ENCODE results near the gene REEP1. TPM values are rescaled to one million over a fixed set of nuclear protein-coding genes. Genes with fewer than 3 reads are reported as not detected.

Gene REEP1
- total and polyA plus RNA-seq, 9 of the 15 experiments (the other 6 are each of a cell fraction or from before 2014, with no cell fraction given), result 0.11 to 0.67 (median 0.13) TPM

DNA sequence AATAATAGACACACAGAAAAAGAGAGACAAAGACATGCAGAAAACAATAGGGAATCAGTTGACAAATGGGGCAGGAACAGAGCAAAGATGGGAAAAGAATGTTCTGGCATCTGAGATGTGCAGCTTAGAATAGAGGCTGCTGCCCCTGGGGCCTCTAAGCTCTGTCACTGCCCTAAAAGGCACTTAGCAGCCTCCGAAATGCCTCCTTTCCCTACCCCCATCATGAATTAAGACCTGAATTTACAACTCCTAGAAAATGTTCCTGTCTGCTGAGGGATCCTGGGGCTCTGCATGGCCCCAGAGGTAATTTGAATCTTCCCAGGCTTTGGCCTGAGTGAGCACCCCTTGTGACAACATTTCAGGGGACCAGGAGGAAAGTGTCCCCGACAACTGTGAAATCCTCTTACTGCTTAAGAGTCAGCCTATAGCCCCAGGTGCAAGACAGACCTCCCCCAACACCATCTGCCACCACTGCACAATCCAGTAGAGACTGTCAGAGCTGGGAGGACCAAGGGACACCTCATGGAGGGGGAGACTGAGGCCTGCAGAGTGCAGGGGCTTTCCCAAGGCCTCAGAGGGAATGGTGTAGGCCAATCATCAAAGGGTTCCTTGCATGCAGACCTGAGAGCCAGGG, 113.4 kb downstream of the REEP1 start:
- Histone ChIP-seq H3K9me3 (replicated peaks; ENCODE audit: control insufficient read depth, insufficient read depth, low read depth, low read length) (no peaks in the 10 kb centered on the region), H3K4me3 (no peak overlapping the region), H3K9me1 (ENCODE audit: control insufficient read depth, insufficient read depth, low read length) (no peaks in the 10 kb centered on the region), H3K36me3 (ENCODE audit: control insufficient read depth, insufficient read depth, low read length) (no peaks in the 10 kb centered on the region), H3K4me2 (ENCODE audit: insufficient read depth, low read length) (no peak overlapping the region), H3K79me2 (ENCODE audit: control insufficient read depth, insufficient read depth, low read length) (no peaks in the 10 kb centered on the region), H3K27me3 (ENCODE audit: control insufficient read depth in 2 of 2, insufficient read depth in 2 of 2, low read length in 2 of 2) (peaks cover 7 to 17% of the 10 kb centered on the region in 2 experiments; a peak in 3 of 5 replicates), H2AFZ (ENCODE audit: low read depth, low read length) (no peak overlapping the region), H4K20me1 (replicated peaks; ENCODE audit: control insufficient read depth, insufficient read depth, low read length) (peaks cover 2% of the 10 kb centered on the region; the same call in 1 of the 2 replicates), H3K27ac (ENCODE audit: extremely low read depth, low read depth, low read length) (no peak overlapping the region), H3K4me1 (replicated peaks in 1 of 2; ENCODE audit: control insufficient read depth in 2 of 2, insufficient read depth in 2 of 2, low read length in 2 of 2) (peaks cover 7 to 10% of the 10 kb centered on the region in 2 experiments; a peak in 3 of 5 replicates), H3K9ac (ENCODE audit: insufficient read depth in 1 of 2, low read depth in 2 of 2, low read length in 2 of 2) (no peak overlapping the region)
- FAIRE-seq, result no peak
- BruUV-seq (replicated peaks), result no TSS peak
- no peak for ATAC-seq
- ChIA-PET POLR2A (interaction anchor here (0.7 kb wide), 1 partner anchor 9 kb away, joined by 3 read pairs; no protein-coding TSS in a partner anchor), CTCF (ENCODE audit: low intra/inter-chr PET ratio) (no interaction called here)
- WGBS (ENCODE audit: insufficient coverage, low coverage, missing lambda C conversion rate), result 37% methylated on average over 2 of the region's 2 CpGs
- DNase-seq (ENCODE audit: extremely low read depth in 1 of 4, low spot score in 3 of 4), result no peak
- in situ Hi-C loops (cut with MboI), result no loop called here
- intact Hi-C loops (cut with micrococcal nuclease), result loop anchor here (5.0 to 10.0 kb wide), 2 partner anchors 137 to 399 kb away; no protein-coding TSS in a partner anchor
- TF ChIP-seq MCM2 (IDR thresholded peaks at IDR 0.05; ENCODE audit: low read depth) (no peak), ZZZ3 (IDR thresholded peaks at IDR 0.05) (no peak), HDAC8 (tag; IDR thresholded peaks at IDR 0.05) (no peak), PRMT5 (CRISPR knock-in tag; IDR thresholded peaks at IDR 0.05) (no peak), GTF2A2 (tag; IDR thresholded peaks at IDR 0.05) (no peak), NEUROD1 (IDR thresholded peaks at IDR 0.05; ENCODE audit: borderline replicate concordance, low read depth, low read length, partially characterized antibody) (no peak), MCM3 (IDR thresholded peaks at IDR 0.05) (no peak), GMEB1 (CRISPR knock-in tag; IDR thresholded peaks at IDR 0.05) (no peak), ZC3H4 (CRISPR knock-in tag; IDR thresholded peaks at IDR 0.05; ENCODE audit: borderline replicate concordance) (no peak)
